H1 (cell line): Measurements from ENCODE around the gene ZFAND3. TPM values are rescaled to one million over a fixed set of nuclear protein-coding genes. Genes with fewer than 3 reads are reported as not detected.

ENCODE experiments used
- ASH2L ChIP-seq: fragments of 200-600, 300-600 bp; sonication (generic); IDR thresholded peaks from one replicate; pipeline ENCODE4 v1.7.1; 2017; ENCODE audit warnings: low read length
- BRCA1 ChIP-seq: IDR thresholded peaks from 2 replicates; pipeline ENCODE4 v1.6.1; 2012; ENCODE audit warnings: low read depth, low read length, improper control_type of control experiment
- CHD7 ChIP-seq: fragments of 300-600 bp; sonication (generic); IDR thresholded peaks from 2 replicates; pipeline ENCODE4 v1.7.1; 2012; ENCODE audit warnings: low read length, moderate library complexity, mild to moderate bottlenecking, inconsistent platforms; ENCODE audit not compliant: insufficient replicate concordance
- GABPA ChIP-seq: IDR thresholded peaks from 2 replicates; pipeline ENCODE4 v1.6.1; 2011; ENCODE audit warnings: mild to moderate bottlenecking, low read length, moderate library complexity, borderline replicate concordance; ENCODE audit not compliant: insufficient read depth
- HDAC2 ChIP-seq, 2 experiments: fragments of 300-600 bp in 1 of 2; sonication (generic) in 1 of 2; IDR thresholded peaks; 2 replicates each; pipeline ENCODE4 v1.6.1; 2011 to 2012; ENCODE audit warnings: low read depth in 2 of 2, low read length in 2 of 2, mild to moderate bottlenecking in 2 of 2, moderate library complexity in 2 of 2, borderline replicate concordance in 1 of 2, inconsistent platforms in 1 of 2
- NANOG ChIP-seq: IDR thresholded peaks from 2 replicates; pipeline ENCODE4 v1.6.1; 2011; ENCODE audit warnings: low read length, low read depth, mild to moderate bottlenecking, inconsistent platforms; ENCODE audit not compliant: insufficient read depth, poor library complexity, severe bottlenecking
- POLR2A ChIP-seq, 2 experiments: IDR thresholded peaks; 1 replicate in 1 of 2; 2 replicates in 1 of 2; pipeline ENCODE4 v1.6.1; 2011; ENCODE audit warnings: low read depth in 2 of 2, low read length in 2 of 2, mild to moderate bottlenecking in 2 of 2; ENCODE audit errors: control extremely low read depth in 1 of 2
- RNF2 ChIP-seq: fragments of 200-900, 300-1000 bp; sonication (generic); IDR thresholded peaks from 2 replicates; pipeline ENCODE4 v1.7.1; 2016; ENCODE audit warnings: borderline replicate concordance, low read depth, mild to moderate bottlenecking, antibody characterized with exemption, low read length; ENCODE audit not compliant: poor library complexity, severe bottlenecking; ENCODE audit errors: missing control alignments
- SIN3A ChIP-seq, 2 experiments: IDR thresholded peaks in 1 of 2; conservative IDR thresholded peaks in 1 of 2; 2 replicates each; pipeline ENCODE4 v1.6.1; 2011 to 2012; ENCODE audit warnings: low read length in 2 of 2, improper control_type of control experiment in 1 of 2, low read depth in 1 of 2, mild to moderate bottlenecking in 1 of 2
- SIX5 ChIP-seq: IDR thresholded peaks from 2 replicates; pipeline ENCODE4 v1.6.1; 2011; ENCODE audit warnings: mild to moderate bottlenecking, low read depth, low read length
- polyA plus RNA-seq, 7 experiments: library from polyadenylated mRNA; depleted of rRNA in 3 of 7; stranded (reverse) in 5 of 7; unstranded in 2 of 7; fragments of >200 nt in 5 of 7; fragments of 200-250 nt in 2 of 7; gene quantifications; 1 replicate in 5 of 7; 2 replicates in 1 of 7; 4 replicates in 1 of 7; pipeline versions ENCODE4 v1.2.1 to v1.2.3, GENCODE V29; 2011 to 2013; ENCODE audit warnings: missing spikeins in 2 of 7, mixed read lengths in 2 of 7
- total RNA-seq: library from RNA; stranded (reverse); fragmentation: NEBNext Ultra II Directional; extraction: Animal tissue kit (Norgen Biotek cat#: 25700); gene quantifications from 2 replicates; pipeline ENCODE4 v1.2.1, GENCODE V29; 2021

ZFAND3 gene
- total and polyA plus RNA-seq, 2 of the 8 experiments (the other 6 are each of a cell fraction or from before 2014, with no cell fraction given) = 13.0 to 51.3 TPM

- no peak for TF ChIP-seq CHD7
- TF ChIP-seq NANOG = no peak
- no peak for TF ChIP-seq SIN3A (conservative IDR thresholded peaks at IDR 0.05 in 1 of 2, IDR thresholded peaks at IDR 0.05 in 1 of 2; ENCODE audit: low read depth in 1 of 2, low read length in 2 of 2)
- no peak for TF ChIP-seq ASH2L
- no peak for TF ChIP-seq SIX5
- TF ChIP-seq RNF2 = no peak
- TF ChIP-seq HDAC2 (IDR thresholded peaks at IDR 0.05; ENCODE audit: borderline replicate concordance in 1 of 2, low read depth in 2 of 2, low read length in 2 of 2) = no peak
- TF ChIP-seq GABPA = no peak
- TF ChIP-seq BRCA1 = no peak
- TF ChIP-seq POLR2A (IDR thresholded peaks at IDR 0.05; ENCODE audit: control extremely low read depth in 1 of 2, low read depth in 2 of 2, low read length in 2 of 2) = no peak
These were observed 10.7 kb downstream of the ZFAND3 start (continued) for GRCh38 chr6:37830225-37830624.
